Measurements from ENCODE around the gene ANKRD11. TPM values are rescaled to one million over a fixed set of nuclear protein-coding genes. Genes with fewer than 3 reads are reported as not detected.

Gene ANKRD11
- total RNA-seq, 2 donors from 2014 or later, result 118 to 159 TPM

GRCh38 chr16:89266521-89267134 lies 223.7 kb downstream of the ANKRD11 start:
- no peak for TF ChIP-seq CTCF (conservative IDR thresholded peaks at IDR 0.05)
- no peak overlapping the region for H3K27ac ChIP-seq (ENCODE audit: low read depth, low read length)
- Mint-ChIP-seq H3K27me3 (ENCODE audit: insufficient read depth) (peaks cover 3% of the 10 kb centered on the region), H3K4me3 (no peak overlapping the region), H3K36me3 (ENCODE audit: low read depth) (peaks cover 40% of the 10 kb centered on the region), H3K9me3 (peaks cover 13% of the 10 kb centered on the region), H3K4me1 (no peaks in the 10 kb centered on the region), H3K27ac (no peak overlapping the region)
- H3K9me3 ChIP-seq (ENCODE audit: control insufficient read depth, low read length), result peaks cover 4% of the 10 kb centered on the region
- DNase-seq, result no peak
- peaks cover 29% of the 10 kb centered on the region for H3K36me3 ChIP-seq (ENCODE audit: control insufficient read depth, insufficient read depth, low read length)
- WGBS, 2 experiments (ENCODE audit: insufficient coverage in 1 of 2, insufficient read length in 1 of 2), result 93% methylated on average over 3 to 17 of the region's 17 CpGs
- no peak overlapping the region for H3K9ac ChIP-seq (ENCODE audit: extremely low read depth, low read length, poor library complexity, severe bottlenecking)
- H3K27me3 ChIP-seq (ENCODE audit: control insufficient read depth, insufficient read depth, low read length, poor library complexity, severe bottlenecking), result no peaks in the 10 kb centered on the region
- H3K4me1 ChIP-seq (ENCODE audit: control insufficient read depth, insufficient read depth, low read length), result no peaks in the 10 kb centered on the region
- no peak overlapping the region for H3K4me3 ChIP-seq (ENCODE audit: low read length)

GRCh38 chr16:89265647-89266046 lies 224.7 kb downstream of the ANKRD11 start:
- no peak overlapping the region for H3K4me3 Mint-ChIP-seq
- no peak overlapping the region for H3K9ac ChIP-seq (ENCODE audit: extremely low read depth, low read length, poor library complexity, severe bottlenecking)
- peaks cover 34% of the 10 kb centered on the region for H3K36me3 Mint-ChIP-seq (ENCODE audit: low read depth)
- H3K9me3 Mint-ChIP-seq, result peaks cover 13% of the 10 kb centered on the region
- H3K27ac ChIP-seq (ENCODE audit: low read depth, low read length), result peak overlapping the region; percentile 24
- peaks cover 4% of the 10 kb centered on the region for H3K9me3 ChIP-seq (ENCODE audit: control insufficient read depth, low read length)
- H3K4me1 Mint-ChIP-seq, result no peaks in the 10 kb centered on the region
- H3K4me1 ChIP-seq (ENCODE audit: control insufficient read depth, insufficient read depth, low read length), result no peaks in the 10 kb centered on the region
- 90 to 92% methylated on average over 20 to 21 of the region's 21 CpGs for WGBS, 2 experiments (ENCODE audit: insufficient coverage in 1 of 2, insufficient read length in 1 of 2)
- DNase-seq, result no peak
- H3K27ac Mint-ChIP-seq, result no peak overlapping the region
- H3K27me3 ChIP-seq (ENCODE audit: control insufficient read depth, insufficient read depth, low read length, poor library complexity, severe bottlenecking), result no peaks in the 10 kb centered on the region
- H3K36me3 ChIP-seq (ENCODE audit: control insufficient read depth, insufficient read depth, low read length), result peaks cover 25% of the 10 kb centered on the region
- TF ChIP-seq CTCF (conservative IDR thresholded peaks at IDR 0.05), result no peak
- no peak overlapping the region for H3K4me3 ChIP-seq (ENCODE audit: low read length)
- peaks cover 3% of the 10 kb centered on the region for H3K27me3 Mint-ChIP-seq (ENCODE audit: insufficient read depth)

- no peak overlapping the region for H3K9ac ChIP-seq (ENCODE audit: extremely low read depth, low read length, poor library complexity, severe bottlenecking)
These were observed 225.4 kb downstream of the ANKRD11 start for GRCh38 chr16:89264800-89265550.

More at GRCh38 chr16:89264800-89265550, 225.4 kb downstream of the ANKRD11 start:
- WGBS, 2 experiments (ENCODE audit: insufficient coverage in 1 of 2, insufficient read length in 1 of 2), result 92 to 100% methylated on average over 9 to 19 of the region's 19 CpGs
- Histone ChIP-seq H3K4me1 (ENCODE audit: control insufficient read depth, insufficient read depth, low read length) (no peaks in the 10 kb centered on the region), H3K27me3 (ENCODE audit: control insufficient read depth, insufficient read depth, low read length, poor library complexity, severe bottlenecking) (no peaks in the 10 kb centered on the region), H3K4me3 (ENCODE audit: low read length) (no peak overlapping the region), H3K36me3 (ENCODE audit: control insufficient read depth, insufficient read depth, low read length) (peaks cover 18% of the 10 kb centered on the region), H3K27ac (ENCODE audit: low read depth, low read length) (no peak overlapping the region), H3K9me3 (ENCODE audit: control insufficient read depth, low read length) (peaks cover 4% of the 10 kb centered on the region)
- no peak for DNase-seq
- Mint-ChIP-seq H3K9me3 (peaks cover 13% of the 10 kb centered on the region), H3K36me3 (ENCODE audit: low read depth) (peaks cover 27% of the 10 kb centered on the region), H3K4me3 (no peak overlapping the region), H3K27ac (no peak overlapping the region), H3K27me3 (ENCODE audit: insufficient read depth) (peaks cover 3% of the 10 kb centered on the region), H3K4me1 (no peaks in the 10 kb centered on the region)
- TF ChIP-seq CTCF (conservative IDR thresholded peaks at IDR 0.05), result no peak

Measured in endodermal cell (in vitro differentiated cells).